Left cardiac atrium (tissue), 4 donors: ENCODE results near the gene TTLL5. TPM values are rescaled to one million over a fixed set of nuclear protein-coding genes. Genes with fewer than 3 reads are reported as not detected.
A peak's percentile ranks its signal among the peaks of the same experiment; 100 is the strongest.

Source experiments
- ATAC-seq, 2 donors: fragments of 200-7000 bp; cut with Tn5 transposase; one replicate each; pipeline ENCODE4 v1.9.1; 2020; ENCODE audit warnings: mild to moderate bottlenecking in 2 of 2, moderate library complexity in 2 of 2
- DNase-seq: peaks from one replicate; pipeline ENCODE4 v3.0.0-alpha.2; 2020
- intact Hi-C, 2 donors: fragments of 100-400 bp; cut with DNase I; formaldehyde crosslinking; loops; one replicate each; pipeline versions ENCODE4 v1.14.1 to v1.15.1; 2022 to 2023
- total RNA-seq, 2 donors: library from RNA; stranded (reverse); fragmentation: NEBNext Ultra II Directional; extraction: Animal tissue kit (Norgen Biotek cat#: 25700); gene quantifications; one replicate each; pipeline ENCODE4 v1.2.1, GENCODE V29; 2021
- donor health status: DM: no; HTN: yes; CAD: no.
- donor health status: DM: no; HTN: yes; CAD: no; lungs with severe emphysema.
- donor health status: DM: yes; HTN: yes; CAD: no.
- donor health status: Dilated cardiomyopathy.

Gene TTLL5
- total RNA-seq, 2 donors from 2014 or later, result 18.1 to 21.1 TPM

DNA sequence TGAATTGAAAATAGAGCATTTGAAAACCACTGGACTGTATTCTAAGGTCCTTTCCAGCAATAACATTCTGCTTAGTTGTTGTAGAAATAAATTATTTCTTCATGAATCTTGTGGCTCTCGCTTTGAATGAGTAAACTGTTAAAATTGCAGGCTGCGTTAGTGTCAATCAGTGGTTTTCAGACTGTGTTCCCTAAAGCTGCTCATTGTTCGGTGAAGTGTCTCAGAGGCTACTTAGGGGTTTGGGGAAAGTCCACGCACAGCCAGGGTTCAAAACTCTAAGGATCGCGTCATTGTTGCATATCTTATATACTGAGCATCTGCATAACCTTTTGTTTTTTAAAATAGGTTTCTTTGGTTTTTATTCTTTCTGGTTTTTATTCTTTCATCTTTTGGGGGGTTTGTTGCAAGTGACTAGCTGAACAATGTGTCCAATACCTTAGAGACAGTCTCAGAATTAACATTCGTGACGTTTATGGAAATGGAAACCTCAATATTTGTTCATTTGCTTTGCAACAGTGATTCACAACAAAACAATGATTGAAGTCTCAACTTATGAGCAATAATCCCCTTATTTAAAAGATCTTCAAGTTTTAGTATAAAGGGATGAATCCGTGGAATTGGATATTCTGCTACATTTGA, 108.1 kb downstream of the TTLL5 start:
- intact Hi-C loops, result no loop called here
- ATAC-seq (peak in 1 of 2 donors; percentile 27), DNase-seq (no peak)

DNA sequence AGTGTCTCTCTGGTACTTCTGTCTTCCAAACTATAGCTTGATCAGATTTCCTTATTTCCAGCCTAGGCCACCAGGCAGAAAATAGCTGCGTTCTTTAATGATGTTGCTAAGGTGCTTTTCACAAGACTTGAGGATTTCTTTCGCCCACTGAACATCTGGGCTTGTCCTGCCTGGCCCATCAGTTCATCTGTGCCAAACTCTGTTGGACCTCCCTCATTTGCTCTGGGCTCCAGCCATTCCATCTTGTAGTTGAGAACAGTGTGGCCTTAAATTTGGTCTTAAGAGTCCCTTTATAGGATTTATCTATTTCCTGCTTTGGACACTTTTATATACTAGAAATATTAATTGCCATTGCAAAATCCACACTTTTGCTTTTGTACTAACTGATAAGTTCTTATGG, 109.6 kb downstream of the TTLL5 start:
- DNase-seq, result no peak
- no peak for ATAC-seq
- intact Hi-C loops, result loop anchor here in 1 of 2 donors (10.0 kb wide), 1 partner anchor 56 kb away; no protein-coding TSS in a partner anchor

DNA sequence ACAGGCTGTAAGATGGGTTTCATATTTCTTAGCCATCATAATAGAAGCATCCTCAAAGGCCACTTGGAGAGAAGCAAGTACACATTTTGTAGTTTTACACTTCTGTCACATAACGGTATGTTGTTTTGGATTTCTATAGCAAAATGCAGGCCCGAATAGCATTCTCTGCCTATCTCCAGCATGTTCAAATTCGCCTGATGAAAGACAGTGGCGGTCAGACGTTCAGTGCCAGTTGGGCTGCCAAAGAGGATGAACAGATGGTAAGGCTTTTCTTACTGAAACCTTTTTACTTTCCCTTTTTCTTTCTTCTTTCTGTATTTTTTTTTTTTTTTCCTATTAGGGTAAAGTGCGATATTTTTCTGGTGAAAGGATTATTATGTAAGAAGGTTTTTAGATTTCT, 110.5 kb downstream of the TTLL5 start:
- intact Hi-C loops, result loop anchor here in 1 of 2 donors (10.0 kb wide), 1 partner anchor 57 kb away; no protein-coding TSS in a partner anchor
- ATAC-seq, result no peak
- DNase-seq, result no peak

DNA sequence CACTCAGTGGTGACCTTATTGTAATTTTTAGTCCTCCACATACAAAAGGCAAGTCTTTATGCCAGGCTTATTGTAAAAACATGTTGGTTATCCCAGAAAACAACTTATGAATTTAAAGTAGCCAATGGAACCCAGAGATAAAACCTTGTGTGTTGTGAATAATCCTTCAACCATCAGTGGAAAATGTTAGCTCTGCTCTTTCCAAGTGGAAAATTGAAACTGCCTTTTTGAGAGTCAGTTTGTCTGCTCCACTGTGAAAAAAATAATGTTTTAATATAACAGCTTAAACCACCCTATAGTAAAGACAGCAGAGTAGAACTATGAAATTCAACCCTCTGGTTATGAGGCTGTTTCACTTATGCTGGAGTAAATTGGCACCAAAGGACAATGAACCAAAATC, 112.0 kb downstream of the TTLL5 start:
- no peak for DNase-seq
- ATAC-seq, result no peak
- intact Hi-C loops, result loop anchor here in 1 of 2 donors (10.0 kb wide), 1 partner anchor 58 kb away; no protein-coding TSS in a partner anchor

DNA sequence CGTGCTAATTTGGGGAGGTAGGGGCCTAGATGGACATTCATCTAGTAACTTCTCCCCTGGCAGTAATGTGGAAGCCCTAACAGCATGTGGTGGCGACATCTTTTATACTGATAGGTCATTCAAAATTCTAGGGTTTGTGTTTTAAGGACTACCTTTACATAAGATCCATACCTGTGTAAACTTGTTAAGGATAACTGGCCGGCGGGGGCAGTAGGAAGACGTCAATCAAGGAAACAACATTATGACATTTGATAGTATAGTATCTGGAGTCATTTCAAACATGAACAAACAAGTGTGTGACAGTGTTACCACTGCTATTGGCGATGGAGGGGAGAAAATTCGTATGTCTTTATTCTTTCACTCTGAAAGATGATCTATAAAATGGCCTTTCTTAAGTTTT, 120.0 kb downstream of the TTLL5 start:
- ATAC-seq, result no peak
- intact Hi-C loops, result loop anchor here in 1 of 2 donors (5.0 kb wide), 1 partner anchor 59 kb away; no protein-coding TSS in a partner anchor
- DNase-seq, result no peak

DNA sequence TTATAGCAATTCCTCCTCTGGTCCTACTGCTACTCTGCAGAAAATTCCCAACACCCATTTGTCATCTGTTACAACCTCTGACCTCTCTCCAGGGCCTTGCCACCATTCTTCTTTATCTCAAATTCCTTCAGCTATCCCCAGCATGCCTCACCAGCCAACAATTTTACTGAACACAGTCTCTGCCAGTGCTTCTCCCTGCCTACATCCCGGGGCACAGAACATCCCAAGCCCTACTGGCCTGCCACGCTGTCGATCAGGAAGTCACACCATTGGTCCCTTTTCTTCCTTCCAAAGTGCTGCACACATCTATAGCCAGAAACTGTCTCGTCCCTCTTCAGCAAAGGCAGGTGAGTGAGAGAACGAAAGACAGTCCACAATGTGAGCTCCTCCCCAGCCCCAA, 122.1 kb downstream of the TTLL5 start:
- intact Hi-C loops, result loop anchor here in 1 of 2 donors (5.0 kb wide), 1 partner anchor 61 kb away; no protein-coding TSS in a partner anchor
- peak; percentile 92 to 94 for ATAC-seq

DNA sequence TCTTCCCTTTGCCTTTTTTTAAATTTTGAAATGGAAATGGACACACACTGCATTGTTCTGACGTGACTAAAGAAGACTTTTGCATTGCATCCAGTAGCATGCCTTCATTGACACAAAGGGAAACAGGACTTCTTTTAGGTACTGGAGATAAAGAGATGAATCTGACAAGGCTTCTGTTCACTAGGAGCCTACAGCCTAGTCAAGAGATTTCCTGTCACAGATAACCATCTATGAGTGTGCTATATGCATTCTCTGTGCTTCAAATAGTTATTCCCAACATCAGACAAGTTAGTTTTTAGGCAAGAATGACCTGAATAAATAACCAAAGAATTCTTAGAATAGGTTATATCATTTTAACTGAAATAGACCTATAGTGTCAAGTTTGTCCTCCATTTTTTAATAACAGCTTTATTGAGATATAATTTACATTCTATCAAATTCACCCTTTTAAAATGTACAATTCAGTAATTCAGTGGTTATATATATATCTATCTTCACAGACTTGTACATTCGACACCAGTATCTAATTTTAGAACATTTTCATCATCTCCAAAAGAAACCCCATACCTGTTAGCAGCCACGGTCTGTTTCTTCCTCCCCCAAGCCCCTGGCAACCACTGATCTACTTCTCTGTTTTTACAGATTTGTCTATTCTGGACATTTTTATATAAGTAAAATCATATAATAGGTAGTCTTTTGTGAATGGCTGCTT, 122.7 kb downstream of the TTLL5 start:
- intact Hi-C loops, result loop anchor here in 1 of 2 donors (5.0 kb wide), 1 partner anchor 61 kb away; no protein-coding TSS in a partner anchor
- no peak for ATAC-seq
- DNase-seq, result no peak

More for the DNA sequence above, 122.1 kb downstream of the TTLL5 start:
- DNase-seq, result no peak

DNA sequence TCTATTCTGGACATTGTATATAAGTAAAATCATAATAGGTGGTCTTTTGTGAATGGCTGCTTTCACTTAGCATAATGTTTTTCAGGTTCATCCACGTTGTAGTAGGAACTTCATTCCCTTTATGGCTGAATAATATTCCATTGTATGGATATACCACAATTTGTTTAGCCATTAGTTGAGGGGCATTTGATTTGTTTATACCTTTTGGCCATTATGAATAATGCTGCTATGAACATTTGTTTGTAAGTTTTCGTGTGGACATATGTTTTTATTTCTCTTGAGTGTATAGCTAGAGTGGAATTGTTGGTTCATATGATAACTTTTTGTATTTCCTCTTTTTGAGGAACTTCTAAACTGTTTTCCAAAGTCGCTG, 123.3 kb downstream of the TTLL5 start:
- ATAC-seq, result no peak
- intact Hi-C loops, result loop anchor here in 1 of 2 donors (5.0 kb wide), 1 partner anchor 62 kb away; no protein-coding TSS in a partner anchor
- DNase-seq, result no peak

DNA sequence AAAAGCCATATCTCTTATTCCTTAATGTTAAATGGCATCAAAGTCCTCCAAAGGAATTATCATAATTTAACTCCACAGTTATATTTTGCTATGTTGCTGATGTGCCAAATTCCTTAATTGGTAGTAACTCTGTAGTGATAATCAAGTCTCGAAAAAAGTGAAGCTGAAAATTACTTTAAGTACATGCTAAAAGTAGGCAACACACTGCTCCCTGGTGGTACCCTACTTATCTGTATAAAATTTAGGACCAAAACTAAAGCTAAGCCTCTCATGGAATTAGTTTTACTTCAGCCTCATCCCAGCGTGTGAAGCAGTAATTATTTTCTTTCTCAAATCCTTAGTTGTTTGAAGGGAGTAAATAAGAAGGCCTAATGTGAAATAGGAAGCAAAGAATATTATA, 132.8 kb downstream of the TTLL5 start:
- ATAC-seq (peak; percentile 62 to 70), DNase-seq (no peak)
- intact Hi-C loops, result loop anchor here in 1 of 2 donors (5.0 kb wide), 1 partner anchor 188 kb away; the partner anchor contains the start of gene TGFB3

DNA sequence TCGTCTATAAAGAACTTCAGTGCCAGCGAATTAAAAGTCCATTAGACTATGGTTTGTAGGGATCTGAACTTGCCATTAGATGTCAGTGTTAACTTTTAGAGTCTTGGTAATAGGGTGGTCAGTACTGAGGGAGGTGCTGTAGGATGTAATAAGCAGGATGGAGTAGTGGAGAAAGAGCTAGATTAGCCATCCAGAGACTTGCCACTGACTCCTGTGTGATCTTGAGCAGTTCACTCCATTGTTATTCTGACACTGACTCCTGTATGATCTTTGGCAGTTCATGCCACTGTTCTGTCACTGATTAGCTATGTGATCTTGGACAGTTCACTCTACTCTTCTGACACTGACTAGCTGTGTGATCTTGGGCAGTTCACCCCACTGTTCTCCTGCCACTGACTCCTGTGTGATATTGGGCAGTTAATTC, 133.6 kb downstream of the TTLL5 start:
- intact Hi-C loops, result loop anchor here in 1 of 2 donors (5.0 kb wide), 1 partner anchor 188 kb away; the partner anchor contains the start of gene TGFB3
- ATAC-seq (peak; percentile 98), DNase-seq (no peak)

DNA sequence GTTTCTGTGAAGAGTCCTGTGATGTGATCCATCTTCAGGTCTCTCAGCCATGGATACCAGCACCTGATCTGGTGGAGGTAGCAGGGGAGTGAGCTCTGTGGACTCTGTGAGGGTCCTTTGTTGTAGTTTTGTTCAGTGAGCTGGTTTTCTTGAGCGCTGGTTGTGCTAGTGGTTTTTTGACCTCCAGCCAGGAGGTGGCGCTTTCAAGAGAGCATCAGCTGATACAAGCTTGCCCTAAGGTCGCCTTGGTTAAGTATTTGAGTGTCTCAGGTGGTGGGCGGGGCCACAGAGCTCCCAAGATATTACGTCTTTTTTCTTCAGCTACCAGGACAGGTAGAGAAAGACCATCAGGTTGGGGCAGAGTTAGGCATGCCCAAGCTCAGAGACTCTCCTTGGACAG, 139.7 kb downstream of the TTLL5 start:
- intact Hi-C loops, result loop anchor here in 1 of 2 donors (10.0 kb wide), 1 partner anchor 184 kb away; the partner anchor contains the start of genes IFT43 and TGFB3
- DNase-seq (no peak), ATAC-seq (no peak)

DNA sequence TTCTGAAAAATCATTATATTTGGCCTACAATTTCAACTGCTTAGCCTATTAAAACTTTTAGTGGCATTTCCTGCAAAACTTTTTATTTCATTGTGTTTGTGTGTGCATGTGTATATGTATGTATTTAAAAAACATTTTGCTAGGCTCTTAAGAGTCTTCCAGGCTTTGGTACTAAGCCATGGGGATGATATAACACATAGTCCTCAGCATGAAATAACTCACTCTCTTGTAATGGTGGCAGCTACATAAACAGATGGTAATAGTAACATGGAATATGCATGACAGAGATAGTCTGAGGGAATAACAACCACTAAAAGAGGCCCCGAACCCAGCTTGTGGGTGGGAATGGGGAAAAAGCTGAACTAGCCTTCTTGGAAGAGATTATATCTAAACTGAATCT, 141.4 kb downstream of the TTLL5 start:
- intact Hi-C loops, result loop anchor here in 1 of 2 donors (10.0 kb wide), 1 partner anchor 182 kb away; the partner anchor contains the start of genes IFT43 and TGFB3
- DNase-seq, result no peak
- no peak for ATAC-seq

DNA sequence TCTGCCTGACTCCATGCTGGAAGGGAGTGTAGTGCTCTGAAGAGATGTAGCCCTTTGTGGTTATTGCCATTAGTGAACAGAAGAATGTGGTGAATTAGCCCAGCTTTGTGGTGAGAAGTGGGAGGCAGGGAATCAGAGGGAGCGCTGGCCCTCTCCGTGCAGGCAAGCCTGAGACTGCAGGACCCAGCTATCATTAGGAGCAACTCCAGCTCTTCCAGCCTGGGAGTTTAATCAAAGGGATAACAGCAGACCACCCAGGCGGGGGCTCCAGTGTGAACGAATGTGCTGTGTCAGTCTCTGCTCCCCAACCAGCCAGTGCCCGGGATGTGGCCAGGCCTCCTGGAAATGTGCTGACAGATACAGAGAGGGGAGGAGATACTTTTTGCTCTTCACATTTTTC, 142.7 kb downstream of the TTLL5 start:
- DNase-seq (no peak), ATAC-seq (peak; percentile 26 to 27)
- intact Hi-C loops, result loop anchor here in 1 of 2 donors (10.0 kb wide), 1 partner anchor 181 kb away; the partner anchor contains the start of genes IFT43 and TGFB3

DNA sequence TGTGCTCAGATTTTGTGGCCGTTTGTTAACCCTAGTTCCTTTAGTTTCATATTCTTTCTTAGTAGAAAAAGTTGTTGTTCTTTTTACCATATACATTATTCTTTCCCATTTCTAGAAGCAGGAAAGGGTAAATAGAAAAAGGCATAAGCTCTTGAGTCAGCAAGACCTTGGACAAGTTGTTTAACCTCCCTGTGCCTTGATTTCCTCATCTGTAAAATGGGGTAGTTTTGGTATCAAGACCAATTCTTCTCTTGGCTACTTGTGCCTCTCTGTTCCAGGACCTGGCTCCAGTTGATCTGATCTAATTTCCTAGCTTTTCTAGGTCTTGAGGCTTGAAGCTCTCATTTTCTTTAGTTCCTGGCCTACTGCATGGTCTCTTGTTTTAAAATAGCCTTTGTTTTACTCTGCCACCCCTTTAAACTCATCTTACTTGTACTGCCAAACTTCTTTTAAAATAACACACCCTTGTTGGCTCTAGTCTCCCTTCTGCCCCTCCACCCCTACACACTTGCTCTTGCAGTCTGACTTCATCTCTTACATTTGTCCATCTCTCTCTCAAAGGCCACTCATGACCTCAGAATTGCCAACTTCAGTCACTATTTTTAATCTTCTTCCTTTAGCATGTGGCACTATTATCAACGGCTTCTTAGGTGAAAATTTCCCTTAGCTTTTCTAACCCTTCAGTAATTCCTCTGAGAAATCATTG, 143.7 kb downstream of the TTLL5 start:
- intact Hi-C loops, result loop anchor here in 1 of 2 donors (10.0 kb wide), 1 partner anchor 180 kb away; the partner anchor contains the start of genes IFT43 and TGFB3
- DNase-seq, result no peak

DNA sequence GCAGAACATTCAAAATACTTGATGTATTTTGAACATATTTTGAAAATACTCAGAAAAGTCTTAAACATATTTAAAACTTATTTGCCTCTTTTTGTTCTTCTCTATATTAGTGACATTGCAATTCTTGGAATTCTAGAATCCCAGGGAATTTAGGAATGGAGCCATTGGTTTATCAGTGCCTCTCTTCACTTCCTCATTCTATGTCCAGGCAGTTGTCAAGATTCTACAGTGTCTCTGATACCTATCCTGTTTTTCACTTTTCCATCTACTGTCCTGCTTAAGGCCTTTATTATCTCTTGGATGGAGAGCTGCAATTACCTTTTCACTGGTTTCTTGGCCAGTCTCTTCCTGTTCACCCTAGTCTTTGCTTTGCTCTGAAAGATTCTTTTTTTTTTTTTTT, 144.6 kb downstream of the TTLL5 start:
- ATAC-seq (peak; percentile 46 to 66), DNase-seq (no peak)
- intact Hi-C loops, result loop anchor here in 1 of 2 donors (10.0 kb wide), 1 partner anchor 179 kb away; the partner anchor contains the start of genes IFT43 and TGFB3

More for the DNA sequence above, 143.7 kb downstream of the TTLL5 start:
- peak; percentile 61 to 71 for ATAC-seq

DNA sequence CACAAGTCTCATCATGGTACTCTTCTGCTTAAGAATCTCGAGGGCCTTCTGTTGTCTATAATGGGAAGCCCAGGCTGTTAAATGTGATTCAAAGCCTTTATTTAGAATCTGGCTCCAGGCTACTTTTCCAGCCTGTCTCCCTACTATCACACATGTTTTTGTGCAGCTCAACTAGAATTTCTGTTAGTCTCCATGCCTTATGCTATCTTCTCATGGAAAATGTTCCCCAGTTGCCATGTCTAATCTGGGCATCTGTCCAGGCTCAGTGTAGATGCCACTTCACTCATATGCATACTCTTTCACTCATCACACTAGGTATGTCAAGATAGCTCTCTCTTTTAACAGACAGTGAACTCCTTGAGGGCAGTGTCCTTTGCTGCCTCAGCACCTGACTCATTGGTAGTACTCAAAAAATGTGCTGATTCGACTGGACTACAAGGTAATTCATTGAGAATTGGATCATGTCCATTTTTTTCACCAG, 145.3 kb downstream of the TTLL5 start:
- peak; percentile 62 to 85 for ATAC-seq
- DNase-seq, result no peak
- intact Hi-C loops, result loop anchor here in 1 of 2 donors (10.0 kb wide), 1 partner anchor 178 kb away; the partner anchor contains the start of genes IFT43 and TGFB3

DNA sequence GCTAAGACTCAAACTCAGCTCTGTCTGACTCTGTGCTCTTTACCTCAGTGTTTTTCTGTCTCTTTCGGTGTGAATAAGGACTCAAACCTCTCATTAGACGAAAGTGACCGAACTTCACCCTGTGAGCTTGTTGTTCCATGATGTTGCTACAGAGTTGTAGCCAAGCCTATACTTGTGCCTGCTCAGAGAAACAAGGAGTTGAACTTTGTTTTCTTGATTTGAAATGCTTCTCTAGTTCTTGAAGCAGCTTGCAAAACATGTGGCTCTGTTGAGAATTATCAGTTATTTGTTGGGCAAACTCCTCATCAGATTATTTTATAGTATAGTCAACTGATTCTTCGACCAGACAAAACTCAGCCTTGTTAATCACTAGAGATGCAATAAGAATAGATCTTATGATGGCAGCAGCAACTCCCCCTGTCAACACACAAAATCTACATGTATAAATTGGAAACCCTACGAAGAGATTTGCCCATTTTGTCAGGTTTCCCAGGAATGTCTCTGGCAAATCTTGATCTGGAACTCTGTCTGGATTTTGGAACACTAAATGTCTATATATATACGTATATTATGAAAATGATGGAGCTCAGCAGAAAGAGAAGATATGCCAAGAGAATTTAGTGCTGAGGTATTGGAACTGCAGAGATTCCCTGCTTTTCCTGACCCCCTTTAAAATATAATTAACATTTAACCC, 146.8 kb downstream of the TTLL5 start:
- intact Hi-C loops, result loop anchor here in 1 of 2 donors (10.0 kb wide), 1 partner anchor 177 kb away; the partner anchor contains the start of genes IFT43 and TGFB3
- no peak for ATAC-seq
- no peak for DNase-seq
